ENCODE measurements around the gene PLEKHG1.

DNA sequence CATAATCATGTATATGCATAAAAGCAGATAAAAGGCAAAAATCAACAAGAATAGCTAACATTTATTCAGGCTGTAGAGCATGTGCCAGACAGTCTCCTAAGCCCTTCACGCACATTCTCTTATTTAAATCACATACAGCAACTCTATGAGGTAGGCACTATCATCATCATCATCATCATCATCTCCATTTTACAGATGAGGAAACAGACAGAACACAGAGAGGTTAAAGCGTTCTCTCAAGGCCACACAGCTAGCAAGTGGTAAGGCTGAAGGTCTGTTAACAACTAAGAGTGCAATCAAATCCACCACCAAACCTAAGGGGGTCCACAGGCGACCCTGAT lies 857 bp upstream of the PLEKHG1 start:
- TF ChIP-seq POLR2AphosphoS5 (IDR thresholded peaks at IDR 0.05) (no peak), POLR2A (IDR thresholded peaks at IDR 0.05) (no peak)
- TF ChIP-seq, protein P1, sequence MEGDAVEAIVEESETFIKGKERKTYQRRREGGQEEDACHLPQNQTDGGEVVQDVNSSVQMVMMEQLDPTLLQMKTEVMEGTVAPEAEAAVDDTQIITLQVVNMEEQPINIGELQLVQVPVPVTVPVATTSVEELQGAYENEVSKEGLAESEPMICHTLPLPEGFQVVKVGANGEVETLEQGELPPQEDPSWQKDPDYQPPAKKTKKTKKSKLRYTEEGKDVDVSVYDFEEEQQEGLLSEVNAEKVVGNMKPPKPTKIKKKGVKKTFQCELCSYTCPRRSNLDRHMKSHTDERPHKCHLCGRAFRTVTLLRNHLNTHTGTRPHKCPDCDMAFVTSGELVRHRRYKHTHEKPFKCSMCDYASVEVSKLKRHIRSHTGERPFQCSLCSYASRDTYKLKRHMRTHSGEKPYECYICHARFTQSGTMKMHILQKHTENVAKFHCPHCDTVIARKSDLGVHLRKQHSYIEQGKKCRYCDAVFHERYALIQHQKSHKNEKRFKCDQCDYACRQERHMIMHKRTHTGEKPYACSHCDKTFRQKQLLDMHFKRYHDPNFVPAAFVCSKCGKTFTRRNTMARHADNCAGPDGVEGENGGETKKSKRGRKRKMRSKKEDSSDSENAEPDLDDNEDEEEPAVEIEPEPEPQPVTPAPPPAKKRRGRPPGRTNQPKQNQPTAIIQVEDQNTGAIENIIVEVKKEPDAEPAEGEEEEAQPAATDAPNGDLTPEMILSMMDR (IDR thresholded peaks at IDR 0.05): no peak
